GM21619 (cell line): ENCODE results near the gene LHFPL4.
"Not testable (repeated sequence)": the region's sequence is repeated elsewhere in the genome, so short reads cannot be mapped to it uniquely, and the experiment has no call there.

Experiments used
- ATAC-seq: cut with Tn5 transposase; IDR thresholded peaks from one replicate; pipeline ENCODE4 v1.9.1; 2021; ENCODE audit not compliant: unreplicated experiment

The LHFPL4 gene

GRCh38 chr3:9542182-9542581 lies 11.4 kb downstream of the LHFPL4 start:
- no peak for ATAC-seq

GRCh38 chr3:9536212-9536611 lies 17.4 kb downstream of the LHFPL4 start:
- no peak for ATAC-seq

- no peak for ATAC-seq
Observed at GRCh38 chr3:9534429-9534828, 19.2 kb downstream of the LHFPL4 start.

GRCh38 chr3:9525078-9525477 lies 28.5 kb downstream of the LHFPL4 start:
- ATAC-seq: no peak

- ATAC-seq: no peak
Observed at GRCh38 chr3:9514956-9515355, 38.7 kb downstream of the LHFPL4 start.

GRCh38 chr3:9514306-9514705 lies 39.3 kb downstream of the LHFPL4 start:
- no peak for ATAC-seq

GRCh38 chr3:9512456-9513045 lies 41.1 kb downstream of the LHFPL4 start:
- ATAC-seq: no peak

GRCh38 chr3:9508781-9509180 lies 44.8 kb downstream of the LHFPL4 start:
- no peak for ATAC-seq

- ATAC-seq: no peak
Observed at GRCh38 chr3:9507586-9508578, 45.7 kb downstream of the LHFPL4 start.

- peak; percentile 46 for ATAC-seq
Observed at GRCh38 chr3:9503283-9503682, 50.3 kb downstream of the LHFPL4 start.

- ATAC-seq: no peak
Observed at GRCh38 chr3:9501226-9501625, 52.4 kb downstream of the LHFPL4 start.

- ATAC-seq: peak; percentile 46
Observed at GRCh38 chr3:9500108-9501050, 53.2 kb downstream of the LHFPL4 start.

GRCh38 chr3:9499455-9500107 lies 54.0 kb downstream of the LHFPL4 start:
- ATAC-seq: no peak

- ATAC-seq: no peak
Observed at GRCh38 chr3:9498781-9499180, 54.8 kb downstream of the LHFPL4 start.

- no peak for ATAC-seq
Observed at GRCh38 chr3:9497821-9498565, 55.6 kb downstream of the LHFPL4 start.

GRCh38 chr3:9496893-9497292 lies 56.7 kb downstream of the LHFPL4 start:
- ATAC-seq: no peak

- not testable (repeated sequence) for ATAC-seq
Observed at GRCh38 chr3:9494036-9494435, 59.6 kb downstream of the LHFPL4 start.

- ATAC-seq: no peak
Observed at GRCh38 chr3:9491506-9491905, 62.1 kb downstream of the LHFPL4 start.

GRCh38 chr3:9485248-9485647 lies 68.4 kb downstream of the LHFPL4 start:
- no peak for ATAC-seq

GRCh38 chr3:9480265-9480664 lies 73.4 kb downstream of the LHFPL4 start:
- ATAC-seq: no peak
